Stimulated activated CD8-positive, alpha-beta memory T cell treated with anti-CD3 and anti-CD28 coated beads, Interleukin-7, amount 100 ng/mL, for 1 hour (primary cell): ENCODE results near the gene TNNT1.
A peak's percentile ranks its signal among the peaks of the same experiment; 100 is the strongest.
"Not testable (repeated sequence)": the region's sequence is repeated elsewhere in the genome, so short reads cannot be mapped to it uniquely, and the experiment has no call there.

Source experiments
- DNase-seq, 2 donors: peaks; one replicate each; pipeline ENCODE4 v3.0.0-alpha.2; 2020; ENCODE audit warnings: low read depth in 2 of 2

Gene TNNT1

GRCh38 chr19:55149078-55150003 lies at the start of gene TNNT1:
Gene TNNT1, minus strand, starts transcription at chr19:55149206. Its CDS starts 2,049 bp downstream, at chr19:55147157.
- DNase-seq: no peak

GRCh38 chr19:55198651-55199050 lies 49.6 kb upstream of the TNNT1 start:
- no peak for DNase-seq

GRCh38 chr19:55197528-55197927 lies 48.5 kb upstream of the TNNT1 start:
- DNase-seq: no peak

GRCh38 chr19:55196803-55197202 lies 47.8 kb upstream of the TNNT1 start:
- no peak for DNase-seq

- no peak for DNase-seq
Measured at GRCh38 chr19:55193481-55193880, 44.5 kb upstream of the TNNT1 start.

- no peak for DNase-seq
Measured at GRCh38 chr19:55189403-55189835, 40.4 kb upstream of the TNNT1 start.

GRCh38 chr19:55188625-55189024 lies 39.6 kb upstream of the TNNT1 start:
- DNase-seq: no peak

- no peak for DNase-seq
Measured at GRCh38 chr19:55186080-55186479, 37.1 kb upstream of the TNNT1 start.

- no peak for DNase-seq
Measured at GRCh38 chr19:55181740-55182139, 32.7 kb upstream of the TNNT1 start.

GRCh38 chr19:55179606-55180484 lies 30.8 kb upstream of the TNNT1 start, which contains the start of gene SYT5:
Gene SYT5, minus strand, starts transcription at chr19:55180289. Its CDS starts 1,248 bp downstream, at chr19:55179041.
- peak; percentile 18 to 33 for DNase-seq

GRCh38 chr19:55178781-55179599 lies 30.0 kb upstream of the TNNT1 start:
- peak; percentile 87 to 90 for DNase-seq

- DNase-seq: no peak
Measured at GRCh38 chr19:55176076-55176475, 27.1 kb upstream of the TNNT1 start.

GRCh38 chr19:55175117-55175867 lies 26.3 kb upstream of the TNNT1 start:
- no peak for DNase-seq

- DNase-seq: no peak
Measured at GRCh38 chr19:55174425-55175116, 25.6 kb upstream of the TNNT1 start.

GRCh38 chr19:55173714-55174409 lies 24.9 kb upstream of the TNNT1 start:
- no peak for DNase-seq

GRCh38 chr19:55173186-55173713 lies 24.2 kb upstream of the TNNT1 start:
- no peak for DNase-seq

- no peak for DNase-seq
Measured at GRCh38 chr19:55172741-55173140, 23.7 kb upstream of the TNNT1 start.

GRCh38 chr19:55172318-55172717 lies 23.3 kb upstream of the TNNT1 start:
- DNase-seq: not testable (repeated sequence)

- DNase-seq: no peak
Measured at GRCh38 chr19:55171440-55171839, 22.4 kb upstream of the TNNT1 start.
